Hair follicular keratinocyte (primary cell): Measurements from ENCODE around the gene DYNLL2. TPM values are rescaled to one million over a fixed set of nuclear protein-coding genes. Genes with fewer than 3 reads are reported as not detected.

Source experiments
- total RNA-seq: library from RNA; depleted of rRNA; stranded (reverse); fragments of >200 nt; gene quantifications from 2 replicates; pipeline ENCODE4 v1.2.3, GENCODE V29; 2015

DYNLL2 gene
- total RNA-seq, result 9.8 and 10.6 TPM in 2 replicates

GRCh38 chr17:58082870-58083490 lies at the start of gene DYNLL2:
DYNLL2 (plus strand) TSS chr17:58083419; CDS start chr17:58087091, 3,672 bp downstream.

Other genes with a start within 250 kb of the DYNLL2 start
- 22.3 and 29.8 TPM in 2 replicates for gene MRPS23, start 233.4 kb upstream of the DYNLL2 start, total RNA-seq
- gene CUEDC1, start 128.0 kb upstream of the DYNLL2 start, total RNA-seq, result 4.8 and 4.9 TPM in 2 replicates
- gene VEZF1, start 95.2 kb upstream of the DYNLL2 start, total RNA-seq, result 22.7 and 23.4 TPM in 2 replicates
- gene SRSF1, start 76.2 kb upstream of the DYNLL2 start, total RNA-seq, result 115 and 201 TPM in 2 replicates
- gene OR4D1, start 65.0 kb downstream of the DYNLL2 start, total RNA-seq, result not detected in 2 replicates
- gene OR4D2, start 83.6 kb downstream of the DYNLL2 start, total RNA-seq, result not detected in 2 replicates
- gene EPX, start 109.3 kb downstream of the DYNLL2 start, total RNA-seq, result not detected in 2 replicates
- 11.7 and 11.9 TPM in 2 replicates for gene MKS1, start 135.8 kb downstream of the DYNLL2 start, total RNA-seq
- gene LPO, start 155.2 kb downstream of the DYNLL2 start, total RNA-seq, result not detected in 2 replicates
- not detected in 2 replicates for gene MPO, start 197.5 kb downstream of the DYNLL2 start, total RNA-seq
- gene TSPOAP1, start 245.4 kb downstream of the DYNLL2 start, total RNA-seq, result 0.47 TPM in 1 of 2 replicates, not detected in the other